ENCODE measurements around the gene SERPINE3.

SERPINE3 gene

DNA sequence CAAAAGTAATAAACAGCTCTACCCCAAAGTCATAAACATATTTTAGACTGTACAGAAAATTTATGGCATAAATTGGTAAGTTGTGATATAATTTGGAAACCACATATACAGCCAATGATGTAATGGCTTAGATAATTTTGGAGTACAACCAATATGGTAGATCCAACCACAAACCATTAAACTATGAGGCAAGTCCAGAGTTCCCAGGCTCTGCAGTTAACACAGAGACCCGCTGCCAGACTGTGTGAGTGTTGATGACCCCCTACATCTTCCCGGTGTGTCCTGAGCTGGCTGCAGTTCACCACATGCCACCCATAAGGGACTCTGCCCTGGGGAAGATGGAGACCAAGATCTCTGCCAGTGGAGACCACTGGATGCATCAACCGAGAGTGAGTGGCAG lies 9.9 kb upstream of the SERPINE3 start:
- no peak for DNase-seq

- DNase-seq, result no peak
Observed at GRCh38 chr13:51330791-51331190, 8.7 kb upstream of the SERPINE3 start.

GRCh38 chr13:51331354-51331861 lies 8.1 kb upstream of the SERPINE3 start:
- DNase-seq, result peak; percentile 23

DNA sequence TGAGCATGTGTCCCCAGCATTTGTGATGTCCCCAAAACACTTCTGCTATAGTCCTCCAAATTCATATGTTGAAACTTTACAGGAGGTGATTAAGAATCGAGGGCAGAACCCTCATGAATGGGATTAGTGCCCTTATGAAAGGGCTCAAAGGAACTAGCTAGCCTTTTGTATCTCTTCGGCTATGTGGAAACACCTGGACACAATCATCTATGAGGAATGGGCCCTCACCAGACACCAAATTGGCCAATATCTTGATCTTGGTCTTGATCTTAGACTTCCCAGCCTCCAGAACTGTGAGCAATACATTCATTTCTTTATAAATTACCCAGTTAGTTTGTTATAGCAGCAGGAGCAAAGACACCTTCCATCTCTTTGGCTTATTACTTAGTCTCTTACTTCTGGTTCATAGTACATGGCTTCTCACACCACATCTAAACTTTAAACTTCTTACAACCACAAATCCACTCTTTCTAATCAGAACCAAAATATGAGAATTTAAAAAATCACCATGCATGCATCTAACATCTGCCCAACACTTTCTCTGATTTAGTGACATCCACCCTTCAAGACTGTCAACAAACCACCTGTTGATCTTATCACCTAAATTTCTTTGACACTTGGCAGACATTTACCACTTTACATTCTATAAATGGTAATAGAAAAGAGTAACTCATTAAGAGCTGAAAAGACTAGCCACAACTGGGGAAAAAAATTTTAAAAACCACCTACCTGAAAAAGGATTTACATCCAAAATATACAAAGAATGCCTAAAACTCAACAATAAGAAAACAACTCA lies 6.7 kb upstream of the SERPINE3 start:
- no peak for DNase-seq

DNA sequence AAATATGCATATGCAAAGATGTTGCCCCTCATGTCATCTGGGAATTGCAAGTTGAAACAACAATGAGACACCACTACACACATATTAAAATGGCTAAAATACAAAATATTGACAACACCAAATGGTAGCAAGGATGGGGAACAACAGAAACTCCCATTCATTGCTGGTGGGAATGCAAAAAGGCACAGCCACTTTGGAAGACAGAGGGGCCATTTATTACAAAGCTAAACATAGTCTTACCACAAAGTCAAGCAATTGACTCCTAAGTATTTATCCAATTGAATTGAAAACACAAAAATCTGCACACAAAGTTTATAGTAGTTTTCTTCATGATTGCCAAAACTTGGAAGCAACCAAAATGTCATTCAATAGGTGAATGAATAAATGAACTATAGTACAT lies 6.1 kb upstream of the SERPINE3 start:
- DNase-seq, result no peak

DNA sequence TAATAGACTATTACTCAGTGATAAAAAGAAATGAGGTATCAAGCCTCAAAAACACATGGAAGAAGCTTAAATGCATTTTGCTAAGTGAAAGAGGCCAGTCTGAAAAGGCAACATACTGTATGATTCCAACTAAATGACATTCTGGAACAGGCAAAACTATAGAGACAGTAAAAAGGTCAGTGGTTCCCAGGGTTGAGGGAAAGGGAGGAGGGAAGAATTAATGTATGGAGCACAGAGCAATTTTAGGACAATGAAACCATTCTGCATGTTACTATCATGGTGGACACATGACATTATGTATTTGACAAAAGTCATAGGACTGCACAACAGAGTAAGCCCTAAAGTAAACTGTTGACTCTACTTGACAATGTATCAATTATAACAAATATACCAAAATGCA lies 5.7 kb upstream of the SERPINE3 start:
- DNase-seq, result no peak

DNA sequence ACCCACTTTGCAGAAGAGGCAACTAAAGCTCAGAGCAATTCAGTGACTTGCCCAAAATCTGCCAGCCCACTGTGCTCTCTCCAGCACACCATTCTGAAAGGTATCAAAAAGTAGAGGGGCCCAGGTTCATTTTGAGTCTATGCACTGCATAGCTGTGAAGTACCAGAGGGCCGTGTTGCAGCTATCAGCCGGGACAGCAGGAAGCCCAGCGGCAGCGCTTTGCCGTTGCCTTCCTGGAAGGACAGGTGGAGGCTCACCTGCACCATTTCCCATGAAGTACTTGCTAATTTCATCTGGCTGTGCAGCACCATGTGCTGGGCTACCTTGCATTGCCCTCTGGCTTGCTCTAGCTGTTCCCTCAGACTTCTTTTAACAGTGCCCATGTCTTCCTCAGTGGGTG lies 2.7 kb upstream of the SERPINE3 start:
- no peak for DNase-seq

DNA sequence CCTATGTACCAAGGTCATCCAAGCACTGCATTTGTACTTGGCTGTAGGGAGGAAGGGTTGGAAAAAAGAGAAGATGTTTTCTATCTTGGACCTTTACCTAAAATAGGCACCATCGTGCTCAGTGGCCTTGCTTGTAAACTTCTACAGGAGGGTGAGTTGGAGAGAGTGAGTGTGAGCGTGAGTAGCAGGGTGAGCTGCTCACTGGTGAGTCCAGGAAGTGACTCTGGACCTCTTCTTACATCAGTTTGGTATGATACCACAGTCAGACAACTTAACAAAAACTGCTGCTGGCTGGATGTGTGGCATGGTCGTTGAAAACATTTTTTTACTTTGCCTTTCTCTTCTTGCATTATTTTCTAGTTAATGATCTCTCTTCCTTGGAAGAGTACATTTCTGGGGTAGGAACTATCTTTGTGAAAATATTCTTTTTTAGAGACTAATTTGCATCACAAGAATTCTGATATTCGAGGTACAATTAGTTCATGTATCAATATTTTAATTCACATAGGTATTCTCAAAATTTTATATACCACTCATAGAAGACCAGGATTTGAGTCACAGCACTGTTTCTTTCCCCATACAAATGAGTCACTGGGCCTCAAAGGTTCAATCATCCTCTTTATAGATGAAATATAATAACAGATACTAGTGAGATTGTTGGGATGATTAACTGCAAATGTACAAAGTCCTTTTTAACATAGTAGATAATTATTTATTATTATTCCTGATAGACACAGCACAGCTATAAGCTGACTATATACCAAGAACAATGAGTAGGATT lies 651 bp downstream of the SERPINE3 start:
- DNase-seq, result no peak

DNA sequence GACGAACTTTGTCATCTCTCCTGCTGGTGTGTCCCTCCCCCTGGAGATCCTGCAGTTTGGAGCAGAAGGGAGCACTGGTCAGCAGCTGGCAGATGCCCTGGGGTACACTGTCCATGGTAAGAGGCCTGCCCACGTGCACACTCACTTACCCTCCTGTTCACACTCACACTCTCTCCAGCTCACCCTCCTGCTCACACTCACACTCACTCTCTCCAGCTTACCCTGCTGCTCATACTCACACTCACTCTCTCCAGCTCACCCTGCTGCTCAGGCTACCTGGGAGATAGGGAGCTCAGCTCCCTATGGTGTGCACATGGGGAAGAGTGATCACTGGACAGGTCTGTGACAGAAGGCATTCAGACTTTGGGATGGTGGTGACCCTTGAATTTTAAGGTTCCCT lies 1.7 kb downstream of the SERPINE3 start:
- no peak for DNase-seq

DNA sequence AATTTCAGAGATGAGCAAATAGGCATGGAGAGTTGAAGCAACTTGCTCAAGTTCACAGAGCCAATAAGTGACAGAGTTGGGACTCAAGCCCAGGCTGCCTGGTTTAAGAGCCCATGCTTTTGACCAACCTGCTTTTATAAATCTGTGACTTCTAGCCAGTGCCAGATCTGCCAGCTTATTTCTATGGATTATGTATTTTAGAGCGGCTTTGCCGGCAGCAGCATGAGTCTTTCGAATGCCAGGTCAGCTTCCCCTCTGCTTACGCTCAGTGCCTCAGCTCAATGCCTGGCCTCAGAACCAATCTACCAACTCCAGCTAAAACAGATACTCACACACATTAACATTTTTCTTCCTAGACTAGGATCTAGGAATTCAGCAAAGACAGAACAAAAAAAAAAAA lies 2.3 kb downstream of the SERPINE3 start:
- DNase-seq, result no peak

DNA sequence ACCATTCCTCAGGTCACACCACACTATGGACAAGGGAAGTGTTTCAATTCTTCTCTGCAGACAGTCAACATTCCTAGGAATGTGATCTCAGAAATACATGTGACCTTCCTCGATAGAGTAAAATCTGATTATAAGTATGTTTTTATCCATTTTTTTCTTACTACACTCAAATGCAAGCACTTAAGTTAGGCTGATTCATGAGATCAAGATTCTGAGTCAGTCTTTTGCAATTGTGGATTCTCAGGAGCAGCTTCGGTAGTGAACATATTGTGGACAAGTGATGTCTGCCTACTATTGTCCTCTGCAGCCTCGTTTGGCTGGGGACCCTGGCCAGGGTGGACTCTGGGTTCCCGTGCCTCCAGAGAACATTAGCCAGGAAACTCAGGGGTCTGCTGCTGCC lies 3.2 kb downstream of the SERPINE3 start:
- DNase-seq, result no peak

GRCh38 chr13:51343475-51343874 lies 4.0 kb downstream of the SERPINE3 start:
- DNase-seq, result no peak

DNA sequence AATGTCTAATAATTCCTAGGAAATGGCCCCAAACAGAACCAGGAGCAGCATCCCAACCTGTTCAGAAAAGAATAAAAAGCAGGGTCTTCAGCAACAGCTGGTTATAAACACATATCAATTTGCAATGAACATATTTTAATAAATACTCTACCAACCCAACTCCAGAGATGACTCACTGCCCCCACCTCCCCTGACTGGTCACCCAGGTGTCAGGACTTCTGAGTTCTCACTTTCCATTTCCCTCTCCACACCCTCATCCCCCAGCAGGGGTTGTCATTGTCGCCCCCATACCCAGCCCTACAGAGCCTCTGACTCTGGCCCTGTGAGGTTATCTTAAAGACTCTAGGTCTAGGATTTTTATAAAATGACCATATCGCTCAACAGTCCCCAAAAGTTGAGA lies 6.9 kb downstream of the SERPINE3 start:
- DNase-seq, result no peak

DNA sequence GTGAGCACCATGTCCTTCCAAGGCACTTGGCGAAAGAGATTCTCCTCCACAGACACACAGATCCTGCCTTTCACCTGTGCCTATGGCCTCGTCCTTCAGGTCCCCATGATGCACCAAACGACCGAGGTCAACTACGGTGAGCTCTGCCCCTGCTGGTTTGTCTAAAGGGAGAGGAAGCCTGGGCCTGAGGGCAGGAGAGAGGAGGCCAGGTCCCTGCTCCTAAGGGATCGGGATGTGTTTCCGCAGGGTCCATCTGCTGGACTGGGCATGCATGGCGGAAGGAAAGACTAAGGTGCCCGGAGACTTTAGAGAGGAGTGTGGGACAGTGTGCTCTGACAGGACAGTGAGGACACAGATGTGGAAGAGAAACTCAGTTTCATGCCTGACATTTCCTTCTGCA lies 7.6 kb downstream of the SERPINE3 start:
- DNase-seq, result no peak

DNA sequence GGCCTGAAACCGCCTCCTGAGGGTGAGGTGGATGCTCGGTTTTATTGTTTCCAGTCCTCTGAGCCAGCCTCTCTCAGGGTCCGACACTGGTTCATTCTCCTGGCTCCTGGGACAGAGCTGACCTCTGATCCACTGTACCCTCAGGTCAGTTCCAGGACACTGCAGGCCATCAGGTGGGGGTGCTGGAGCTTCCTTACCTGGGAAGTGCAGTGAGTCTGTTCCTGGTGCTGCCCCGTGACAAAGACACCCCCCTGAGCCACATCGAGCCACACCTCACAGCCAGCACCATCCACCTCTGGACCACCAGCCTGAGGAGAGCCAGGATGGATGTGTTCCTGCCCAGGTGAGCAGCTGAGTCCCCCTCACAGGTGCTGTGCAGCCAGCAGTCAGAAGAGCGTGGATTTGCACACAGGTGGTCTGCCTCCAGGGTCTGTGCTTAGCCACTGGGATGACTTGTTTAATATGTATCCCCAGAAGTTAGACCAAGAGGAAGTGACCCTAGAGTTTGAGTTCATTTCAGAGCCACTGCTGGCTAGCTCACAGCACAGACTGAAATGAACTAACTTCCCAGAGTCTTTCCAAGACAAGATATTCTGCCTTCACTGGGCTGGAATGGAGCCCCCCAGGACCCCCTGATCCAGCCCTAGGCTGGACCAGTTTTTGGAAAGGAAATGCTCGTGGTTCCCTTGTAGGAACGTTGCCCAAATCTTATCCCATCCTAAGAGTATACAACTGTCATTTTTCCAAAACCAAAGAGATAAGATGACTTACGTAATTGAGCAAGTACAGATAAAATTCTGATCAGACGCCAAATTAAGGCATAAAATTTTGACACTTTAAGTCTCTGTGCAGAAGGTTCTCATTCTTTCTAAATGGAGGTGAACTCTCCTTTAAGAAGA lies 8.8 kb downstream of the SERPINE3 start:
- DNase-seq, result no peak

GRCh38 chr13:51349016-51349415 lies 9.5 kb downstream of the SERPINE3 start:
- DNase-seq, result no peak

DNA sequence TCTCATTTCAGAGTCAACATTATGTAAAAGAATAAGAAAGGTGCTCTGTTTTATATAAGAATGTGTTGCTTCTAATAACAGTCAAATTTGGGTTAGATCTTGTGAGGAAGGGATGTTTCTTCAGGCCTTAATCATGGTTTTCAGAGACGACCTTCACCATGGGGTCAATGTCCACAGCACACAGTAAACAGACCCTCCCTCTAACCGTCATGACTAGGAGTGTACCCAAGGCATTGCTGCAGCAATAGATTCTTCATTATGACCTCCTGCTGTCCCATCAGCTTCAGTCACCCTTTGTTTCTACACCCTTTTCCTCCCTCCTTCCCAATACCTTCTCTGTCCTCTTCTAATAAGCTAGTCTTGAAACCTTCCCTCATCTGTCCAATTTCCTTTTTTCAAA lies 15.7 kb downstream of the SERPINE3 start:
- DNase-seq, result no peak

DNA sequence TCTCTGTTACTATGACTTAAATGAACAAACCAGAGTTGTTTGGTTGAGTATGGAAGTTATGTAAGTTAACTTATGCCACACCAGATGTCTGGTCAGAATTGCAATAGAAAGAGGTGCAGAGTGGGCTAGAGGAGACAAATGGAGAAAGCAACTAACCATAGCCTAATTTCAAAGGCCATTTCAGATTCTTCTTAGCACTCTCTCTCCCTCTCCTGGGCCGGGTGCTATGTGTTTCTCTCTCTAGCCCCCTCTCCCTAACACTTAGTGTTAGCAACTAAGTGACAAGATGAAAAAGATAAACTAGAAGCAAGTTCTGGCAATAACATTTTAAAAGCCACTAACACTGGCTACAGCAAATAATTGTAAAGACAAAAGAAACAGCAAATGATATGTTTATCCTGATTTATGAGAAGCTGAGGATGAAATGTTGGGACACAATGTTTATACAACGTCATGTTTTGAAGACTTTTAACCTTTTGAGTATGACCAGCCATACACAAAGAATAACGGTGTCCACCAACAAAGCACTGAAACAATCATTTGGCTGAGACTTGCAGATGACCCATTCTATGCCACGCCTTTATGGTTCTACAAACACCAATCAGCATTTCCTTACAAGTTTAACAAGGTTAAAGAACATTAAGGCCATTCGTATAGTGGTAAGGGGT lies 18.6 kb downstream of the SERPINE3 start:
- DNase-seq, result no peak

GRCh38 chr13:51359352-51359751 lies 19.9 kb downstream of the SERPINE3 start:
- no peak for DNase-seq

DNA sequence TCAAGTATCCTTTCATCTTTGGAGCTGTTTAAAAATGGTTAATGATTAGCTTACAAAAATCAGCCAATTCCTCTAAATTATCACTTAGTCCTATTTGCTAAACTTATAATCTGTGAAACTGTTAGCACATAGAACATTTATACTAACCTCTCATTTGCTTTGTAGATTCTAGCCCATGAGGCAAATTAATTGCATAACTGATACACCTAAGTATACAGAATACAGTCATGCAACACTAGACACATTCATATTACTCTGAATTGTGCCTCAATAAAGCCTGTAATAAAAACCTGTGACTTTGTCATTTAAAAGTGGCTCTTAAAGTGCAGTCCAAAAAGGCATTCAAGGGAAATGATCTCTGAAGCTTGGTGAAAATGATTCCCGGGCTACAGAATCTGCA lies 21.0 kb downstream of the SERPINE3 start:
- DNase-seq, result no peak

GRCh38 chr13:51361106-51361505 lies 21.6 kb downstream of the SERPINE3 start:
- DNase-seq, result no peak

- DNase-seq, result no peak
Observed at GRCh38 chr13:51363625-51364024, 24.1 kb downstream of the SERPINE3 start.

Data from stimulated activated CD4-positive, alpha-beta T cell treated with anti-CD3 and anti-CD28 coated beads, Interleukin-15, amount 100 ng/mL, for 24 hours (primary cell).